ENCODE data around the gene ZBTB16.

Gene ZBTB16

GRCh38 chr11:114181195-114181594 lies 121.7 kb downstream of the ZBTB16 start:
- no peak overlapping the region for H2AFZ ChIP-seq (ENCODE audit: low read depth)
- no peaks in the 10 kb centered on the region for H3K36me3 ChIP-seq (ENCODE audit: insufficient read depth)
- H3K27ac ChIP-seq, result no peak overlapping the region
- no peak overlapping the region for H3K4me2 ChIP-seq
- H3K9ac ChIP-seq, result no peak overlapping the region
- no peaks in the 10 kb centered on the region for H3K4me1 ChIP-seq (ENCODE audit: low read depth, poor library complexity, severe bottlenecking)
- no peaks in the 10 kb centered on the region for H4K20me1 ChIP-seq (ENCODE audit: insufficient read depth)
- TF ChIP-seq, protein P1, sequence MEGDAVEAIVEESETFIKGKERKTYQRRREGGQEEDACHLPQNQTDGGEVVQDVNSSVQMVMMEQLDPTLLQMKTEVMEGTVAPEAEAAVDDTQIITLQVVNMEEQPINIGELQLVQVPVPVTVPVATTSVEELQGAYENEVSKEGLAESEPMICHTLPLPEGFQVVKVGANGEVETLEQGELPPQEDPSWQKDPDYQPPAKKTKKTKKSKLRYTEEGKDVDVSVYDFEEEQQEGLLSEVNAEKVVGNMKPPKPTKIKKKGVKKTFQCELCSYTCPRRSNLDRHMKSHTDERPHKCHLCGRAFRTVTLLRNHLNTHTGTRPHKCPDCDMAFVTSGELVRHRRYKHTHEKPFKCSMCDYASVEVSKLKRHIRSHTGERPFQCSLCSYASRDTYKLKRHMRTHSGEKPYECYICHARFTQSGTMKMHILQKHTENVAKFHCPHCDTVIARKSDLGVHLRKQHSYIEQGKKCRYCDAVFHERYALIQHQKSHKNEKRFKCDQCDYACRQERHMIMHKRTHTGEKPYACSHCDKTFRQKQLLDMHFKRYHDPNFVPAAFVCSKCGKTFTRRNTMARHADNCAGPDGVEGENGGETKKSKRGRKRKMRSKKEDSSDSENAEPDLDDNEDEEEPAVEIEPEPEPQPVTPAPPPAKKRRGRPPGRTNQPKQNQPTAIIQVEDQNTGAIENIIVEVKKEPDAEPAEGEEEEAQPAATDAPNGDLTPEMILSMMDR (conservative IDR thresholded peaks at IDR 0.05; ENCODE audit: low read depth, low read length), result no peak
- H3K27me3 ChIP-seq (ENCODE audit: insufficient read depth, low read depth), result no peaks in the 10 kb centered on the region
- no peak overlapping the region for H3K4me3 ChIP-seq (IDR thresholded peaks at IDR 0.05; ENCODE audit: insufficient read depth, low read depth, low read length)
- H3K79me2 ChIP-seq (ENCODE audit: insufficient read depth, low read depth), result no peaks in the 10 kb centered on the region

DNA sequence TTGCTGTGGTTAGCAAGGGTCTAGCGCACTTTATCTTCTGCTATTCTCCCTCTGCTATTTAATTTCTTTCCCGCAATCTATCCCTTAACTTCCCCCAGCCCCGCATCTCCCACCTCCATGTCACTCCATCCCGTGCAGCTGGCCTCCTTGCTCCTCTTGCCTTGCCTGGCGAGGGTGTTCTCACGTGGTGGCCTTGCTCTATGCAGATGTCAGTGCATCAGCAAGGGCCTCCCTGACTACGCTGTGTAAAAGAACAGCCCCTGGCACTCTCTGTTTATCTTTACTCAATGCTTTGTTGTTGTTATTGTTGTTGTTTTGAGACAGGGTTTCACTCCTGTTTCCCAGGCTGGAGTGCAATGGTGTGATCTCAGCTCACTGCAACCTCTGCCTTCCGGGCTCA lies 122.2 kb downstream of the ZBTB16 start:
- H3K4me3 ChIP-seq (IDR thresholded peaks at IDR 0.05; ENCODE audit: insufficient read depth, low read depth, low read length), result no peak overlapping the region

GRCh38 chr11:114182471-114183043 lies 123.0 kb downstream of the ZBTB16 start:
- no peaks in the 10 kb centered on the region for H4K20me1 ChIP-seq (ENCODE audit: insufficient read depth)
- peaks cover 13% of the 10 kb centered on the region for H3K4me1 ChIP-seq (ENCODE audit: low read depth, poor library complexity, severe bottlenecking)
- H3K27me3 ChIP-seq (ENCODE audit: insufficient read depth, low read depth), result no peaks in the 10 kb centered on the region
- no peaks in the 10 kb centered on the region for H3K79me2 ChIP-seq (ENCODE audit: insufficient read depth, low read depth)
- no peak overlapping the region for H3K4me2 ChIP-seq
- no peak overlapping the region for H2AFZ ChIP-seq (ENCODE audit: low read depth)
- no peak overlapping the region for H3K9ac ChIP-seq
- no peak overlapping the region for H3K27ac ChIP-seq
- TF ChIP-seq, protein P1 (conservative IDR thresholded peaks at IDR 0.05; ENCODE audit: low read depth, low read length), result no peak
- H3K4me3 ChIP-seq (IDR thresholded peaks at IDR 0.05; ENCODE audit: insufficient read depth, low read depth, low read length), result no peak overlapping the region
- H3K36me3 ChIP-seq (ENCODE audit: insufficient read depth), result no peaks in the 10 kb centered on the region

More for the DNA sequence above, 122.2 kb downstream of the ZBTB16 start:
- Histone ChIP-seq H3K9ac (no peak overlapping the region), H3K27ac (no peak overlapping the region), H3K36me3 (ENCODE audit: insufficient read depth) (no peaks in the 10 kb centered on the region), H3K4me2 (no peak overlapping the region), H3K4me1 (ENCODE audit: low read depth, poor library complexity, severe bottlenecking) (peaks cover 5% of the 10 kb centered on the region), H3K27me3 (ENCODE audit: insufficient read depth, low read depth) (no peaks in the 10 kb centered on the region), H2AFZ (ENCODE audit: low read depth) (no peak overlapping the region), H3K79me2 (ENCODE audit: insufficient read depth, low read depth) (no peaks in the 10 kb centered on the region), H4K20me1 (ENCODE audit: insufficient read depth) (no peaks in the 10 kb centered on the region)
- TF ChIP-seq, protein P1 (conservative IDR thresholded peaks at IDR 0.05; ENCODE audit: low read depth, low read length), result no peak

GRCh38 chr11:114183044-114183511 lies 123.6 kb downstream of the ZBTB16 start:
- Histone ChIP-seq H3K4me3 (IDR thresholded peaks at IDR 0.05; ENCODE audit: insufficient read depth, low read depth, low read length) (no peak overlapping the region), H3K4me1 (ENCODE audit: low read depth, poor library complexity, severe bottlenecking) (peaks cover 15% of the 10 kb centered on the region), H3K79me2 (ENCODE audit: insufficient read depth, low read depth) (no peaks in the 10 kb centered on the region), H2AFZ (ENCODE audit: low read depth) (no peak overlapping the region), H3K27ac (no peak overlapping the region), H3K36me3 (ENCODE audit: insufficient read depth) (no peaks in the 10 kb centered on the region), H3K9ac (no peak overlapping the region), H4K20me1 (ENCODE audit: insufficient read depth) (no peaks in the 10 kb centered on the region), H3K27me3 (ENCODE audit: insufficient read depth, low read depth) (no peaks in the 10 kb centered on the region), H3K4me2 (no peak overlapping the region)
- TF ChIP-seq, protein P1 (conservative IDR thresholded peaks at IDR 0.05; ENCODE audit: low read depth, low read length), result no peak
